Tibial artery (tissue), 4 donors: ENCODE results near the gene SORCS1.

Experiments used
- DNase-seq, 2 donors: peaks; one replicate each; pipeline ENCODE4 v3.0.0-alpha.2; 2019
- H3K27ac ChIP-seq, 2 donors: fragments of 200-600 bp; sonication (generic) in 1 of 2; 1 replicate in 1 of 2; 2 replicates in 1 of 2; pipeline ENCODE4 v1.5.1; 2018 to 2019; ENCODE audit warnings: mild to moderate bottlenecking in 1 of 2
- H3K27me3 ChIP-seq, 2 donors: fragments of 200-600 bp; sonication (generic) in 1 of 2; one replicate each; pipeline versions ENCODE4 v1.5.1 to v1.6.0; 2016 to 2019
- H3K36me3 ChIP-seq, 3 donors: fragments of 200-600 bp; sonication (generic) in 2 of 3; one replicate each; pipeline ENCODE4 v1.5.1; 2016 to 2019; ENCODE audit warnings: mild to moderate bottlenecking in 2 of 3
- H3K4me1 ChIP-seq, 4 donors: fragments of 200-600 bp; sonication (generic) in 2 of 4; 1 replicate in 3 of 4; 2 replicates in 1 of 4; pipeline ENCODE4 v1.5.1; 2016 to 2019
- H3K4me3 ChIP-seq, 2 donors: fragments of 200-600 bp; sonication (generic) in 1 of 2; 1 replicate in 1 of 2; 2 replicates in 1 of 2; pipeline ENCODE4 v1.5.1; 2018 to 2019; ENCODE audit warnings: mild to moderate bottlenecking in 2 of 2
- H3K9me3 ChIP-seq, 3 donors: fragments of 200-600 bp; sonication (generic) in 1 of 3; one replicate each; pipeline ENCODE4 v1.5.1; 2016 to 2019
- intact Hi-C: fragments of 100-400 bp; cut with DNase I; formaldehyde crosslinking; loops from one replicate; pipeline ENCODE4 v1.15.0; 2023; ENCODE audit warnings: low total_unique reads
- TF ChIP-seq, protein P1 (sequence below), 2 experiments: fragments of 200-600 bp in 1 of 2; fragments of 450-650 bp in 1 of 2; IDR thresholded peaks; one replicate each; pipeline ENCODE4 v1.5.1; 2017 to 2019; ENCODE audit warnings: antibody characterized with exemption in 2 of 2, mild to moderate bottlenecking in 1 of 2, moderate library complexity in 1 of 2

The SORCS1 gene

GRCh38 chr10:107011992-107012391, 152.5 kb downstream of the SORCS1 start:
- H3K9me3 ChIP-seq: no peaks in the 10 kb centered on the region
- H3K4me3 ChIP-seq: no peak overlapping the region
- DNase-seq: no peak
- H3K27ac ChIP-seq: no peak overlapping the region
- intact Hi-C loops: no loop called here
- H3K27me3 ChIP-seq: no peaks in the 10 kb centered on the region
- no peaks in the 10 kb centered on the region for H3K36me3 ChIP-seq
- H3K4me1 ChIP-seq: no peaks in the 10 kb centered on the region
- TF ChIP-seq, protein P1, sequence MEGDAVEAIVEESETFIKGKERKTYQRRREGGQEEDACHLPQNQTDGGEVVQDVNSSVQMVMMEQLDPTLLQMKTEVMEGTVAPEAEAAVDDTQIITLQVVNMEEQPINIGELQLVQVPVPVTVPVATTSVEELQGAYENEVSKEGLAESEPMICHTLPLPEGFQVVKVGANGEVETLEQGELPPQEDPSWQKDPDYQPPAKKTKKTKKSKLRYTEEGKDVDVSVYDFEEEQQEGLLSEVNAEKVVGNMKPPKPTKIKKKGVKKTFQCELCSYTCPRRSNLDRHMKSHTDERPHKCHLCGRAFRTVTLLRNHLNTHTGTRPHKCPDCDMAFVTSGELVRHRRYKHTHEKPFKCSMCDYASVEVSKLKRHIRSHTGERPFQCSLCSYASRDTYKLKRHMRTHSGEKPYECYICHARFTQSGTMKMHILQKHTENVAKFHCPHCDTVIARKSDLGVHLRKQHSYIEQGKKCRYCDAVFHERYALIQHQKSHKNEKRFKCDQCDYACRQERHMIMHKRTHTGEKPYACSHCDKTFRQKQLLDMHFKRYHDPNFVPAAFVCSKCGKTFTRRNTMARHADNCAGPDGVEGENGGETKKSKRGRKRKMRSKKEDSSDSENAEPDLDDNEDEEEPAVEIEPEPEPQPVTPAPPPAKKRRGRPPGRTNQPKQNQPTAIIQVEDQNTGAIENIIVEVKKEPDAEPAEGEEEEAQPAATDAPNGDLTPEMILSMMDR (IDR thresholded peaks at IDR 0.05): no peak

- TF ChIP-seq, protein P1 (IDR thresholded peaks at IDR 0.05): no peak
- Histone ChIP-seq H3K27ac (no peak overlapping the region), H3K27me3 (no peaks in the 10 kb centered on the region), H3K4me1 (no peaks in the 10 kb centered on the region), H3K36me3 (no peaks in the 10 kb centered on the region), H3K4me3 (no peak overlapping the region), H3K9me3 (no peaks in the 10 kb centered on the region)
- intact Hi-C loops: no loop called here
- DNase-seq: no peak
These were observed 153.4 kb downstream of the SORCS1 start for GRCh38 chr10:107011105-107011504.

DNA sequence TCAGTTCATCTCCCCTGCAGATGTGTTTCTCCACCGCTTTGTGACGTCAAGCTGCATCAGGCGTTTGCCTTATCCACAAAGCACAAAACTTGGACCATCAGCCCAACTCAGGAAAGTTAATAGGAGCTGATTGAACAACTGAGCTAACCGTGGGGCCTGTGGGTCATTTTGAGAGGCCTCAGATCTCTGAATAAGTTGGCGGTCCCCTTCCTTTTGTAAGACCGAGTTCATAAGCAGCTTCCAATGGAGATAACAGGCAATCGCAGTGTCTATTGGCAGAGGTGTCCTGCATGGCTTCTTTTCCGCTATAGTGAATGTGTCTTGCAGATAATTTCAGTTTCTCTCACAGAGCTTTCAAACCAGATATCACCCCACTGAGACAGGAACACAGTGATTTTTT, 154.0 kb downstream of the SORCS1 start:
- Histone ChIP-seq H3K9me3 (no peaks in the 10 kb centered on the region), H3K27me3 (no peaks in the 10 kb centered on the region), H3K27ac (no peak overlapping the region), H3K4me1 (no peaks in the 10 kb centered on the region), H3K36me3 (no peaks in the 10 kb centered on the region), H3K4me3 (no peak overlapping the region)
- no peak for DNase-seq
- intact Hi-C loops: no loop called here
- TF ChIP-seq, protein P1 (IDR thresholded peaks at IDR 0.05): no peak

DNA sequence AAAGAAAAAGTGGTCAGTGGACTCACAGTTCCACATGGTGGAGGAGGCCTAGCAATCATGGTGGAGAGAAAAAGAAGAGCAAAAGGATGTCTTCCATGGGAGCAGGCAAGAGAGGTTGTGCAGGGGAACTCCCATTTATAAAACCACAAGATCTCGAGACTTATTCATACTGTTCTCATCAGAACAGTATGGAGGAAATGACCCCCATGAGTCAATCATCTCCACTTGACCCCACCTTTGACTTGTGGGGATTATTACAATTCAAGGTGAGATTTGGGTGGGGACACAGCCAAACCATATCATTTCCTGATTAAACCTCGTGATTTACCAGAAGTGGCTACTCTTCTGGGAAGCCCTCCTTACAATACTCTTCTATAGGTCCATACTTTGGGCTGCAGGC, 160.1 kb downstream of the SORCS1 start:
- TF ChIP-seq, protein P1 (IDR thresholded peaks at IDR 0.05): no peak
- H3K27me3 ChIP-seq: no peaks in the 10 kb centered on the region
- no peaks in the 10 kb centered on the region for H3K36me3 ChIP-seq
- H3K4me1 ChIP-seq: no peaks in the 10 kb centered on the region
- no peak overlapping the region for H3K27ac ChIP-seq
- no peak for DNase-seq
- intact Hi-C loops: no loop called here
- H3K4me3 ChIP-seq: no peak overlapping the region
- no peaks in the 10 kb centered on the region for H3K9me3 ChIP-seq

DNA sequence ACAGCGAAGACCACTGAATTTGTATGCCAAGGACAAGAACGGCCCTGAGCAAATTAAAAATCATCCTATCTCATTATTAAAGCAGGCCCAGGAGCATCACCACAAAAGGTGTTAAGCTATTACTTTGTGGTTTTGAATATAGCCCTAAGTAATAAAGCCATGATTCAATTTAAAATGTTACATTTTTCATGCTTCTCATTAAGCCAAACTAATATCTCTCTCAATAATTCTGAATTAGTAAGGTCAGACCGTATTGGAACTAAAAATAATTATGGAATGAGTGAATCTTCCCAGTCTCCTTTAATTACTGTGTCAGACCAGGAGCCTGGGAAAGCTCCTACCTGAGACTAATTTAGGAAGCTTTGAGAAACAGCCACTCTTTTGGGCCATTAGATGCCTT, 162.4 kb downstream of the SORCS1 start:
- no peaks in the 10 kb centered on the region for H3K9me3 ChIP-seq
- H3K4me3 ChIP-seq: no peak overlapping the region
- H3K36me3 ChIP-seq: no peaks in the 10 kb centered on the region
- TF ChIP-seq, protein P1 (IDR thresholded peaks at IDR 0.05): no peak
- H3K27me3 ChIP-seq: no peaks in the 10 kb centered on the region
- no peak overlapping the region for H3K27ac ChIP-seq
- no peaks in the 10 kb centered on the region for H3K4me1 ChIP-seq
- intact Hi-C loops: no loop called here
- no peak for DNase-seq

DNA sequence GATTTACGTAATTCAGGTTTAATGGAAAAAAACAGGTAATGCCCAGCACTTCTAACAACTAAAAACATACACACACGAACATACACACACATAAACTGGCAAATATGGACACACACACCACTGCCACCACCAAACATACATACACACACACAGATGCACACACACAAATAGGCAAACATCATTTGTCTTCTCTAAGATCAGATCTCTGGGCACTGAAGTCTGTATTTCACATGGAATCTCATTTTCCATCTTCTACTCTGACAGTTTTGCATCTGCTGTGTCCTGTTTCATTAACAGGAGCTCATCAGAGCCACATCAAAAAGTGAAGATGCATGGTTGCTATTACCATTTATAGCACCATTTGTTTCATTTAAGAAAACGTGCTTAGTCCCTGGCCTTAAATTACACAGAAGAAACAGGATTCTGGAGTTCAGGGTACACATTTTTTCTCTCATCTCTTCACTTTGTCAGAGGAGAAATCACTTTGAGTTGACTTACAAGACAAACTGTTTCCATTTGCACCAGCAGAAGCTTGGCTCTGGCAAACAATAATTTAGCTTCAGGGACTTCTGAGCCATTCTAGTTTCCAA, 165.3 kb downstream of the SORCS1 start:
- no peaks in the 10 kb centered on the region for H3K4me1 ChIP-seq
- H3K27me3 ChIP-seq: no peaks in the 10 kb centered on the region
- H3K4me3 ChIP-seq: no peak overlapping the region
- TF ChIP-seq, protein P1 (IDR thresholded peaks at IDR 0.05): no peak
- no peaks in the 10 kb centered on the region for H3K36me3 ChIP-seq
- no peak for DNase-seq
- H3K9me3 ChIP-seq: no peaks in the 10 kb centered on the region
- H3K27ac ChIP-seq: no peak overlapping the region
- intact Hi-C loops: no loop called here
